Adrenal gland (tissue), 5 donors: ENCODE results near the gene LSAMP.

Experiments used
- CTCF ChIP-seq, 6 experiments: fragments of 450-650 bp in 4 of 6; fragments of 200-600 bp in 2 of 6; sonication (generic) in 1 of 6; IDR thresholded peaks; 1 replicate in 5 of 6; 2 replicates in 1 of 6; pipeline versions ENCODE4 v1.5.1 to v1.8.0; 2016 to 2021; ENCODE audit warnings: antibody characterized with exemption in 6 of 6, mild to moderate bottlenecking in 2 of 6, moderate library complexity in 1 of 6
- POLR2A ChIP-seq, 2 donors: fragments of 450-650 bp; IDR thresholded peaks; one replicate each; pipeline ENCODE4 v1.6.1; 2017; ENCODE audit warnings: antibody characterized with exemption in 2 of 2, mild to moderate bottlenecking in 2 of 2, moderate library complexity in 1 of 2
- donor health status: DM: no; HTN: no; CAD: no.

DNA sequence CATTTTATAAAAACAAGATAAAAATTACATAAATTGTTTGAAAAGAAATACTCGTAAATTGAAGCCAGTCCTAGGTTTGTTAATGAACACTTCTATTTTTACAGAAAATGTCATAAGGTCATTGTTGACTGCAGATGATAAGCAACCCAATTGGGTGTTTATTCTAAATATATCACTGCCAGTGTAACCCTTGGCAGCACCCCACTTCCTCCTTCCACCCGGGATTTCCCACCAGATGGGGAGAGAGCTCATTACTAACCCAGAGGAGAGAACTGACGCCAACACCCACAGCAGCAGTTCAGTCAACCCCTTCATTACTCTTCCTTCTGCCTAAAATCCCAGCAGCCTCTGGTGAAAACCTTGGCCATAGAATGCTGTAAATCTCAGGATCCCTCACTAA lies 514.4 kb downstream of the LSAMP start:
- TF ChIP-seq CTCF (IDR thresholded peaks at IDR 0.05) (no peak), POLR2A (IDR thresholded peaks at IDR 0.05) (no peak)
